ENCODE measurements around the gene TBC1D32. TPM values are rescaled to one million over a fixed set of nuclear protein-coding genes. Genes with fewer than 3 reads are reported as not detected.

TBC1D32 gene
- total RNA-seq, 2 donors from 2014 or later = 2.3 to 10.4 TPM

GRCh38 chr6:121042766-121043165 is 291.5 kb downstream of the TBC1D32 start:
- Histone ChIP-seq H3K36me3 (no peaks in the 10 kb centered on the region), H3K4me3 (no peak overlapping the region), H3K9me3 (no peaks in the 10 kb centered on the region), H3K27me3 (replicated peaks; ENCODE audit: insufficient read depth) (no peaks in the 10 kb centered on the region), H3K27ac (no peak overlapping the region), H3K4me1 (ENCODE audit: control insufficient read depth in 1 of 2, low read depth in 2 of 2) (peaks cover 0 to 7% of the 10 kb centered on the region in 2 donors)
- TF ChIP-seq, protein P1, sequence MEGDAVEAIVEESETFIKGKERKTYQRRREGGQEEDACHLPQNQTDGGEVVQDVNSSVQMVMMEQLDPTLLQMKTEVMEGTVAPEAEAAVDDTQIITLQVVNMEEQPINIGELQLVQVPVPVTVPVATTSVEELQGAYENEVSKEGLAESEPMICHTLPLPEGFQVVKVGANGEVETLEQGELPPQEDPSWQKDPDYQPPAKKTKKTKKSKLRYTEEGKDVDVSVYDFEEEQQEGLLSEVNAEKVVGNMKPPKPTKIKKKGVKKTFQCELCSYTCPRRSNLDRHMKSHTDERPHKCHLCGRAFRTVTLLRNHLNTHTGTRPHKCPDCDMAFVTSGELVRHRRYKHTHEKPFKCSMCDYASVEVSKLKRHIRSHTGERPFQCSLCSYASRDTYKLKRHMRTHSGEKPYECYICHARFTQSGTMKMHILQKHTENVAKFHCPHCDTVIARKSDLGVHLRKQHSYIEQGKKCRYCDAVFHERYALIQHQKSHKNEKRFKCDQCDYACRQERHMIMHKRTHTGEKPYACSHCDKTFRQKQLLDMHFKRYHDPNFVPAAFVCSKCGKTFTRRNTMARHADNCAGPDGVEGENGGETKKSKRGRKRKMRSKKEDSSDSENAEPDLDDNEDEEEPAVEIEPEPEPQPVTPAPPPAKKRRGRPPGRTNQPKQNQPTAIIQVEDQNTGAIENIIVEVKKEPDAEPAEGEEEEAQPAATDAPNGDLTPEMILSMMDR (IDR thresholded peaks at IDR 0.05) = no peak
- no peak for ATAC-seq (ENCODE audit: insufficient number of reproducible peaks, low FRiP score, low read depth)
- DNase-seq (ENCODE audit: low spot score) = no peak

GRCh38 chr6:121040831-121041230 is 293.4 kb downstream of the TBC1D32 start:
- no peak for ATAC-seq (ENCODE audit: insufficient number of reproducible peaks, low FRiP score, low read depth)
- no peak overlapping the region for H3K4me3 ChIP-seq
- peaks cover 0 to 7% of the 10 kb centered on the region in 2 donors for H3K4me1 ChIP-seq (ENCODE audit: control insufficient read depth in 1 of 2, low read depth in 2 of 2)
- no peak for DNase-seq (ENCODE audit: low spot score)
- H3K27ac ChIP-seq = no peak overlapping the region
- TF ChIP-seq, protein P1 (IDR thresholded peaks at IDR 0.05) = no peak
- H3K9me3 ChIP-seq = no peaks in the 10 kb centered on the region
- H3K36me3 ChIP-seq = no peaks in the 10 kb centered on the region
- H3K27me3 ChIP-seq (replicated peaks; ENCODE audit: insufficient read depth) = no peaks in the 10 kb centered on the region

DNA sequence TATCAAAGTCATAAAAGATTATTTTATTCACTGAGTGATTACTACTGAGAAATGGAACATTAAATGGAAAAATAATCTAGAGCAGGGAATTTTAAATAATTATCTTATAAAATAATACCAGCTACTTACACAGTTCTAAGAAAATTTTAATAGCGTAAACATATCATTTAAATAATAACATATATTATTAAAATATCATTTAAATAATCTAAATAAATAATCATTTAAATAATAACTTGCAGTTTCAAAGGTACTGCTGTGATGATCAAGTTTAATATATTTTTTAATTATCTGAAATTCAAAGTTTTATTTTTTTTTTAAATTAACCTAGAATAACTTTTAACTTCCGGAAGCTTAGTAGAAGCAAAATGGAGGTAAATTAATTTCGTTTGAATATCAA is 301.2 kb downstream of the TBC1D32 start:
- ATAC-seq (ENCODE audit: insufficient number of reproducible peaks, low FRiP score, low read depth) = no peak
- H3K4me3 ChIP-seq = no peak overlapping the region
- no peaks in the 10 kb centered on the region for H3K27me3 ChIP-seq (replicated peaks; ENCODE audit: insufficient read depth)
- H3K27ac ChIP-seq = no peak overlapping the region
- DNase-seq (ENCODE audit: low spot score) = no peak
- H3K4me1 ChIP-seq (ENCODE audit: control insufficient read depth in 1 of 2, low read depth in 2 of 2) = no peaks in the 10 kb centered on the region
- H3K36me3 ChIP-seq = no peaks in the 10 kb centered on the region
- TF ChIP-seq, protein P1 (IDR thresholded peaks at IDR 0.05) = no peak
- H3K9me3 ChIP-seq = no peaks in the 10 kb centered on the region

DNA sequence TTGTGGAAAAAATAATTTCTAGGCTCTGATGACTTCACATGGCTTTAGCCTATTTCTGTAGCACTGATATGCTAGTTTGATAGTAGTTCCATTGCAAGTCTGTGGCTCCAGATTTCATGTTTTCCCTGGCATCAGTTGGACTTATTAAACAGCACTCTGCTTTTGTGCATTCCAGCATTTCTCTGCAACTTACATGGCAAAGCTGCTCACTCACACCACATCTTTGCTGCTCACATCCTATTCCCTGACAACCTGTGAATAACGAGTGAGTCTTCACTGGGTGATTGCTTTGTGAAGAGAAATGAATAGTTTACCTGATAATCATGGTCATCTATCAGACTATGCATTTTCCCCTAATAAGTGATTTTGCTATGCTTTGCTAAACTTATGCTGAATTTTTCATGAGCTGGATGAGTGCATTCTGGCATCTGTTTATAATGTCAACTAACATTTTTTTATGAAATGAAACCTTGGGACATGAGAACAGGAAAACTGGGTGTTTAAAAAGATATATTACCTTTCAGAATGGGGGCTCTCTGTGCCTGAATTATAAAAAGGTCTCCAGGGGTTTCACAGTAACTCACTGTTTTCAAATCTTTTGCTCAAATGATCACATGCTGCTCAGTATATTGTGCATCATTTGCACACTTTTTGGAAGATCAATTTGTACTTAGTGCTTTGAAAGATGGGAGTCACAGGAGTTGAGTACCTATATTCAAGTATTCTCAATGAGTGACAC is 301.8 kb downstream of the TBC1D32 start:
- Histone ChIP-seq H3K4me1 (ENCODE audit: control insufficient read depth in 1 of 2, low read depth in 2 of 2) (no peaks in the 10 kb centered on the region), H3K9me3 (no peaks in the 10 kb centered on the region), H3K27ac (no peak overlapping the region), H3K27me3 (replicated peaks; ENCODE audit: insufficient read depth) (no peaks in the 10 kb centered on the region), H3K4me3 (no peak overlapping the region), H3K36me3 (no peaks in the 10 kb centered on the region)
- DNase-seq (ENCODE audit: low spot score) = no peak
- ATAC-seq (ENCODE audit: insufficient number of reproducible peaks, low FRiP score, low read depth) = no peak
- TF ChIP-seq, protein P1 (IDR thresholded peaks at IDR 0.05) = no peak

Other genes starting within 250 kb of the TBC1D32 start
- gene GJA1, start 101.2 kb upstream of the TBC1D32 start, total RNA-seq = 100 to 1,000 TPM; 199 to 281 TPM